Measurements from ENCODE around the gene LSR.

The LSR gene

GRCh38 chr19:35247526-35248309 is 1.1 kb upstream of the LSR start:
- DNase-seq (ENCODE audit: low read depth): no peak

GRCh38 chr19:35249146-35249847 is 495 bp downstream of the LSR start:
- no peak for DNase-seq (ENCODE audit: low read depth)

- DNase-seq (ENCODE audit: low read depth): no peak
These were observed 1.3 kb downstream of the LSR start for GRCh38 chr19:35249848-35250711.

GRCh38 chr19:35251456-35251855 is 2.7 kb downstream of the LSR start:
- no peak for DNase-seq (ENCODE audit: low read depth)

GRCh38 chr19:35253316-35254286 is 4.8 kb downstream of the LSR start:
- DNase-seq (ENCODE audit: low read depth): no peak

- DNase-seq (ENCODE audit: low read depth): no peak
These were observed 5.8 kb downstream of the LSR start for GRCh38 chr19:35254341-35255297.

GRCh38 chr19:35256566-35256965 is 7.8 kb downstream of the LSR start:
- no peak for DNase-seq (ENCODE audit: low read depth)

- no peak for DNase-seq (ENCODE audit: low read depth)
These were observed 8.3 kb downstream of the LSR start for GRCh38 chr19:35257113-35257461.

GRCh38 chr19:35260694-35261304 is 12.0 kb downstream of the LSR start:
- DNase-seq (ENCODE audit: low read depth): no peak

GRCh38 chr19:35261356-35262100 is 12.7 kb downstream of the LSR start:
- no peak for DNase-seq (ENCODE audit: low read depth)

- DNase-seq (ENCODE audit: low read depth): no peak
These were observed 13.4 kb downstream of the LSR start for GRCh38 chr19:35262101-35262761.

- DNase-seq (ENCODE audit: low read depth): no peak
These were observed 15.7 kb downstream of the LSR start for GRCh38 chr19:35264268-35265125.

- no peak for DNase-seq (ENCODE audit: low read depth)
These were observed 16.5 kb downstream of the LSR start for GRCh38 chr19:35265126-35265899.

- DNase-seq (ENCODE audit: low read depth): no peak
These were observed 17.2 kb downstream of the LSR start for GRCh38 chr19:35265900-35266519.

GRCh38 chr19:35266520-35267352 is 17.9 kb downstream of the LSR start:
- DNase-seq (ENCODE audit: low read depth): no peak
